ENCODE measurements around the gene GPR135. TPM values are rescaled to one million over a fixed set of nuclear protein-coding genes. Genes with fewer than 3 reads are reported as not detected.

The GPR135 gene
- polyA plus RNA-seq, 1 donor from 2014 or later = 3.0 TPM

GRCh38 chr14:59480166-59480565 is 15.0 kb upstream of the GPR135 start:
- Histone ChIP-seq H3K4me2 (ENCODE audit: low read length) (no peak overlapping the region), H3K27ac (ENCODE audit: low read length) (no peak overlapping the region), H3K9me3 (ENCODE audit: low read length) (no peaks in the 10 kb centered on the region), H3K4me3 (ENCODE audit: low read length) (peak overlapping the region; percentile 1), H2AFZ (ENCODE audit: low read depth, low read length) (no peak overlapping the region), H3F3A (ENCODE audit: insufficient read depth, low read length, poor library complexity, severe bottlenecking) (no peaks in the 10 kb centered on the region), H3K9me2 (ENCODE audit: insufficient read depth, low read length) (no peaks in the 10 kb centered on the region), H3K79me2 (replicated peaks; ENCODE audit: insufficient read depth, low read length) (peaks cover 1% of the 10 kb centered on the region), H4K20me1 (ENCODE audit: insufficient read depth) (no peaks in the 10 kb centered on the region), H3K27me3 (ENCODE audit: insufficient read depth, low read depth, low read length) (no peaks in the 10 kb centered on the region), H3K9ac (ENCODE audit: low read length) (no peak overlapping the region), H3K36me3 (ENCODE audit: insufficient read depth, low read length) (peaks cover 4% of the 10 kb centered on the region)
- TF ChIP-seq MXI1 (conservative IDR thresholded peaks at IDR 0.05; ENCODE audit: poor library complexity, severe bottlenecking) = no peak

- no peaks in the 10 kb centered on the region for H3K9me3 ChIP-seq (ENCODE audit: low read length)
- H2AFZ ChIP-seq (ENCODE audit: low read depth, low read length) = no peak overlapping the region
- no peaks in the 10 kb centered on the region for H3K27me3 ChIP-seq (ENCODE audit: insufficient read depth, low read depth, low read length)
- no peak overlapping the region for H3K4me2 ChIP-seq (ENCODE audit: low read length)
- H3K27ac ChIP-seq (ENCODE audit: low read length) = no peak overlapping the region
- no peaks in the 10 kb centered on the region for H3F3A ChIP-seq (ENCODE audit: insufficient read depth, low read length, poor library complexity, severe bottlenecking)
- H3K36me3 ChIP-seq (ENCODE audit: insufficient read depth, low read length) = peaks cover 4% of the 10 kb centered on the region
- no peaks in the 10 kb centered on the region for H4K20me1 ChIP-seq (ENCODE audit: insufficient read depth)
- no peak for TF ChIP-seq SMC3 (conservative IDR thresholded peaks at IDR 0.05; ENCODE audit: poor library complexity)
- no peak for TF ChIP-seq REST (IDR thresholded peaks at IDR 0.05; ENCODE audit: borderline replicate concordance)
- no peak for TF ChIP-seq RAD21 (conservative IDR thresholded peaks at IDR 0.05)
- TF ChIP-seq TAF1 (IDR thresholded peaks at IDR 0.05; ENCODE audit: low read depth) = no peak
- TF ChIP-seq POLR2AphosphoS5 (IDR thresholded peaks at IDR 0.05) = no peak
- TF ChIP-seq EP300 (conservative IDR thresholded peaks at IDR 0.05; ENCODE audit: poor library complexity, severe bottlenecking) = no peak
- no peak for TF ChIP-seq CTCF (IDR thresholded peaks at IDR 0.05; ENCODE audit: poor library complexity, severe bottlenecking)
- no peak for TF ChIP-seq EZH2 (IDR thresholded peaks at IDR 0.05; ENCODE audit: borderline replicate concordance, insufficient read depth, low read length, poor library complexity, severe bottlenecking)
- TF ChIP-seq MXI1 (conservative IDR thresholded peaks at IDR 0.05; ENCODE audit: poor library complexity, severe bottlenecking) = no peak
- no peak overlapping the region for H3K9ac ChIP-seq (ENCODE audit: low read length)
- no peaks in the 10 kb centered on the region for H3K9me2 ChIP-seq (ENCODE audit: insufficient read depth, low read length)
- H3K79me2 ChIP-seq (replicated peaks; ENCODE audit: insufficient read depth, low read length) = no peaks in the 10 kb centered on the region
- H3K4me3 ChIP-seq (ENCODE audit: low read length) = no peak overlapping the region
Measured at GRCh38 chr14:59478540-59478939, 13.4 kb upstream of the GPR135 start.

GRCh38 chr14:59475709-59476108 is 10.5 kb upstream of the GPR135 start:
- H3K27me3 ChIP-seq (ENCODE audit: insufficient read depth, low read depth, low read length) = no peaks in the 10 kb centered on the region
- no peak overlapping the region for H3K9ac ChIP-seq (ENCODE audit: low read length)
- peaks cover 4% of the 10 kb centered on the region for H3K36me3 ChIP-seq (ENCODE audit: insufficient read depth, low read length)
- H3K9me2 ChIP-seq (ENCODE audit: insufficient read depth, low read length) = no peaks in the 10 kb centered on the region
- H3F3A ChIP-seq (ENCODE audit: insufficient read depth, low read length, poor library complexity, severe bottlenecking) = no peaks in the 10 kb centered on the region
- no peak overlapping the region for H3K27ac ChIP-seq (ENCODE audit: low read length)
- no peaks in the 10 kb centered on the region for H3K9me3 ChIP-seq (ENCODE audit: low read length)
- H3K4me3 ChIP-seq (ENCODE audit: low read length) = no peak overlapping the region
- no peaks in the 10 kb centered on the region for H3K79me2 ChIP-seq (replicated peaks; ENCODE audit: insufficient read depth, low read length)
- H2AFZ ChIP-seq (ENCODE audit: low read depth, low read length) = no peak overlapping the region
- H4K20me1 ChIP-seq (ENCODE audit: insufficient read depth) = no peaks in the 10 kb centered on the region
- TF ChIP-seq REST (IDR thresholded peaks at IDR 0.05; ENCODE audit: borderline replicate concordance) (no peak), RAD21 (conservative IDR thresholded peaks at IDR 0.05) (no peak), CTCF (IDR thresholded peaks at IDR 0.05; ENCODE audit: poor library complexity, severe bottlenecking) (no peak), MXI1 (conservative IDR thresholded peaks at IDR 0.05; ENCODE audit: poor library complexity, severe bottlenecking) (no peak), EZH2 (IDR thresholded peaks at IDR 0.05; ENCODE audit: borderline replicate concordance, insufficient read depth, low read length, poor library complexity, severe bottlenecking) (no peak), EP300 (conservative IDR thresholded peaks at IDR 0.05; ENCODE audit: poor library complexity, severe bottlenecking) (peak; percentile 67), POLR2AphosphoS5 (IDR thresholded peaks at IDR 0.05) (peak; percentile 76)
- H3K4me2 ChIP-seq (ENCODE audit: low read length) = no peak overlapping the region

Measured in neural cell (in vitro differentiated cells).